HepG2 (cell line): ENCODE results near the gene KANSL1. TPM values are rescaled to one million over a fixed set of nuclear protein-coding genes. Genes with fewer than 3 reads are reported as not detected.

ENCODE experiments used
- ATF3 ChIP-seq: sonication (generic); formaldehyde crosslinking; IDR thresholded peaks from 2 replicates; pipeline ENCODE4 v1.4.0; 2020; ENCODE audit warnings: missing genetic modification reagents
- ATF6 ChIP-seq: sonication (generic); formaldehyde crosslinking; conservative IDR thresholded peaks from 2 replicates; pipeline ENCODE4 v1.4.0; 2020; ENCODE audit warnings: missing genetic modification reagents
- CREM ChIP-seq, 2 experiments: sonication (generic) in 1 of 2; formaldehyde crosslinking in 1 of 2; IDR thresholded peaks; 2 replicates each; pipeline versions ENCODE4 v1.4.0 to v1.6.1; 2016 to 2020; ENCODE audit warnings: antibody characterized with exemption in 1 of 2, mild to moderate bottlenecking in 1 of 2, missing genetic modification reagents in 1 of 2
- CSRNP2 ChIP-seq: sonication (generic); formaldehyde crosslinking; conservative IDR thresholded peaks from 2 replicates; pipeline ENCODE4 v1.8.0; 2022; ENCODE audit warnings: low read depth, missing genetic modification reagents
- FOXK1 ChIP-seq: sonication (generic); formaldehyde crosslinking; IDR thresholded peaks from 2 replicates; pipeline ENCODE4 v1.4.0; 2020; ENCODE audit warnings: low read depth, missing genetic modification reagents, borderline replicate concordance
- JUN ChIP-seq: sonication (generic); formaldehyde crosslinking; IDR thresholded peaks from 2 replicates; pipeline ENCODE4 v1.4.0; 2020; ENCODE audit warnings: mild to moderate bottlenecking, missing genetic modification reagents
- KLF12 ChIP-seq: sonication (generic); formaldehyde crosslinking; IDR thresholded peaks from 2 replicates; pipeline ENCODE4 v1.4.0; 2020; ENCODE audit warnings: missing genetic modification reagents, borderline replicate concordance
- MAFF ChIP-seq: IDR thresholded peaks from 2 replicates; pipeline ENCODE4 v1.6.1; 2011; ENCODE audit warnings: low read depth, low read length, improper control_type of control experiment
- MTA3 ChIP-seq: sonication (generic); formaldehyde crosslinking; IDR thresholded peaks from 2 replicates; pipeline ENCODE4 v1.4.0; 2020; ENCODE audit warnings: missing genetic modification reagents
- MXI1 ChIP-seq: IDR thresholded peaks from 3 replicates; pipeline ENCODE4 v1.6.1; 2012; ENCODE audit warnings: low read depth, low read length, inconsistent platforms, borderline replicate concordance
- NCOR1 ChIP-seq: fragments of 200-600 bp; sonication (generic); IDR thresholded peaks from 2 replicates; pipeline ENCODE4 v1.7.0; 2017; ENCODE audit warnings: antibody characterized with exemption, low read length, borderline replicate concordance
- POGZ ChIP-seq: sonication (generic); formaldehyde crosslinking; IDR thresholded peaks from 2 replicates; pipeline ENCODE4 v1.4.0; 2020; ENCODE audit warnings: mild to moderate bottlenecking, missing genetic modification reagents
- SNAI1 ChIP-seq: sonication (generic); formaldehyde crosslinking; IDR thresholded peaks from 2 replicates; pipeline ENCODE4 v1.5.0; 2020; ENCODE audit warnings: mild to moderate bottlenecking, missing genetic modification reagents, borderline replicate concordance
- TARDBP ChIP-seq: sonication (generic); formaldehyde crosslinking; IDR thresholded peaks from 2 replicates; pipeline ENCODE4 v1.8.0; 2022; ENCODE audit warnings: mild to moderate bottlenecking, missing genetic modification reagents
- TEF ChIP-seq: sonication (generic); formaldehyde crosslinking; IDR thresholded peaks from 2 replicates; pipeline ENCODE4 v1.5.0; 2020; ENCODE audit warnings: missing genetic modification reagents
- U2AF2 ChIP-seq: fragments of 200-400 bp; formaldehyde crosslinking; IDR thresholded peaks from 2 replicates; pipeline ENCODE4 v1.6.1; 2017; ENCODE audit warnings: low read depth, mild to moderate bottlenecking, low read length
- ZBTB3 ChIP-seq: sonication (generic); formaldehyde crosslinking; IDR thresholded peaks from 2 replicates; pipeline ENCODE4 v1.4.0; 2020; ENCODE audit warnings: low read depth, mild to moderate bottlenecking, moderate library complexity, missing genetic modification reagents, borderline replicate concordance
- ZBTB7B ChIP-seq: sonication (generic); formaldehyde crosslinking; IDR thresholded peaks from 2 replicates; pipeline ENCODE4 v1.4.0; 2020; ENCODE audit warnings: missing genetic modification reagents
- ZEB1 ChIP-seq: IDR thresholded peaks from 2 replicates; pipeline ENCODE4 v1.6.1; 2012; ENCODE audit warnings: mild to moderate bottlenecking, low read depth, inconsistent platforms; ENCODE audit not compliant: insufficient replicate concordance
- ZFX ChIP-seq: sonication (generic); formaldehyde crosslinking; IDR thresholded peaks from 2 replicates; pipeline ENCODE4 v1.4.0; 2020; ENCODE audit warnings: mild to moderate bottlenecking, low read depth, missing genetic modification reagents, moderate library complexity
- ZNF44 ChIP-seq: sonication (generic); formaldehyde crosslinking; IDR thresholded peaks from 2 replicates; pipeline ENCODE4 v1.5.1; 2020; ENCODE audit warnings: mild to moderate bottlenecking, missing genetic modification reagents
- ZNF577 ChIP-seq: sonication (generic); formaldehyde crosslinking; IDR thresholded peaks from 2 replicates; pipeline ENCODE4 v1.4.0; 2020; ENCODE audit warnings: mild to moderate bottlenecking, low read depth, missing genetic modification reagents, borderline replicate concordance
- ZNF709 ChIP-seq: sonication (generic); formaldehyde crosslinking; IDR thresholded peaks from 2 replicates; pipeline ENCODE4 v1.5.0; 2020; ENCODE audit warnings: mild to moderate bottlenecking, missing genetic modification reagents
- ZSCAN12 ChIP-seq: sonication (generic); formaldehyde crosslinking; IDR thresholded peaks from 2 replicates; pipeline ENCODE4 v1.9.0; 2021; ENCODE audit warnings: mild to moderate bottlenecking, missing genetic modification reagents
- polyA plus RNA-seq, 8 experiments: library from polyadenylated mRNA; depleted of rRNA in 3 of 8; stranded (reverse) in 7 of 8; unstranded in 1 of 8; fragments of >200 nt; fragmentation: Illumina TruSeq in 4 of 8; extraction: Trizol in 4 of 8; gene quantifications; 2 replicates each; pipeline versions ENCODE4 v1.2.1 to v1.2.3, GENCODE V29; 2011 to 2016; ENCODE audit warnings: low read depth in 4 of 8, missing spikeins in 1 of 8, mixed read lengths in 1 of 8; ENCODE audit not compliant: insufficient read depth in 1 of 8
- total RNA-seq, 5 experiments: library from RNA; depleted of rRNA; stranded (reverse); fragments of >200 nt; fragmentation: Illumina TruSeq; extraction: Trizol; gene quantifications; 2 replicates each; pipeline ENCODE4 v1.2.3, GENCODE V29; 2016; ENCODE audit warnings: low read depth in 1 of 5

Gene KANSL1
- total and polyA plus RNA-seq, 2 of the 13 experiments (the other 11 are each of a cell fraction or from before 2014, with no cell fraction given): 24.0 to 59.6 TPM

- TF ChIP-seq MAFF (no peak), ZNF577 (CRISPR knock-in tag) (no peak), JUN (CRISPR knock-in tag) (no peak), KLF12 (CRISPR knock-in tag) (no peak), FOXK1 (CRISPR knock-in tag) (no peak), TARDBP (CRISPR knock-in tag) (no peak), ZBTB7B (no peak), ZFX (CRISPR knock-in tag) (no peak; the same call in 1 of the 2 replicates), ZNF709 (CRISPR knock-in tag) (no peak), CSRNP2 (CRISPR knock-in tag) (no peak), U2AF2 (no peak), MTA3 (CRISPR knock-in tag) (no peak), SNAI1 (CRISPR knock-in tag) (peak; percentile 41), NCOR1 (no peak), ZNF44 (CRISPR knock-in tag) (0 out of 2 replicates have a peak, but pooled peaks have one; percentile 63), ATF6 (no peak), POGZ (CRISPR knock-in tag) (no peak), ATF3 (CRISPR knock-in tag) (no peak), MXI1 (no peak), ZBTB3 (no peak), ZSCAN12 (CRISPR knock-in tag) (no peak), ZEB1 (peak; percentile 23), CREM (IDR thresholded peaks at IDR 0.05) (no peak), CREM (CRISPR knock-in tag; IDR thresholded peaks at IDR 0.05) (no peak), TEF (no peak)
These were observed 634 bp downstream of the KANSL1 start (continued) for GRCh38 chr17:46192439-46193150.
